Endothelial cell of umbilical vein (primary cell): ENCODE results near the gene KANSL1. TPM values are rescaled to one million over a fixed set of nuclear protein-coding genes. Genes with fewer than 3 reads are reported as not detected.

ENCODE experiments used
- BruUV-seq: library from RNA; stranded (reverse); fragments of 400-500 nt; replicated peaks from 2 replicates; lab custom pipeline; 2021; lab: Mats Ljungman, UMichigan
- CTCF ChIA-PET: fragments of 300-600, 350-600 bp; sonication (Branson Sonifier 250); formaldehyde crosslinking; loops from one replicate; lab custom pipeline; 2021; ENCODE audit warnings: antibody characterized with exemption, inconsistent platforms; lab: Charles Lee
- POLR2A ChIA-PET: fragments of 300-600, 350-600 bp; sonication (Branson Sonifier 250); formaldehyde crosslinking; loops from one replicate; lab custom pipeline; 2021; ENCODE audit warnings: antibody characterized with exemption, inconsistent platforms; lab: Charles Lee
- DNase-seq: peaks from one replicate; pipeline ENCODE4 v3.0.0-alpha.2; 2011; ENCODE audit warnings: low read depth, low spot score
- FAIRE-seq: peaks from 2 replicates; lab custom pipeline; 2011; peaks lifted over from hg19 to GRCh38; lab: Jason Lieb, UNC
- H2AFZ ChIP-seq: 2 replicates; pipeline ENCODE4 v1.6.0; 2012; ENCODE audit warnings: low read depth, low read length, control low read depth, inconsistent platforms
- H3K27ac ChIP-seq: 2 replicates; pipeline ENCODE4 v1.5.1; 2011; ENCODE audit warnings: low read depth, mild to moderate bottlenecking, control low read depth, low read length, moderate library complexity; ENCODE audit not compliant: insufficient read depth
- H3K27me3 ChIP-seq, 2 experiments: 2 replicates each; pipeline versions ENCODE4 v1.6.0 to v1.6.1; 2011; ENCODE audit warnings: low read length in 2 of 2, mixed read lengths in 1 of 2; ENCODE audit not compliant: control insufficient read depth in 2 of 2, insufficient read depth in 2 of 2
- H3K36me3 ChIP-seq, 2 experiments: 2 replicates in 1 of 2; 3 replicates in 1 of 2; pipeline ENCODE4 v1.5.1; 2011; ENCODE audit warnings: low read length in 2 of 2, mild to moderate bottlenecking in 1 of 2, moderate library complexity in 1 of 2; ENCODE audit not compliant: control insufficient read depth in 2 of 2, insufficient read depth in 2 of 2; ENCODE audit errors: extremely low read depth in 1 of 2
- H3K4me1 ChIP-seq: 3 replicates; pipeline ENCODE4 v1.5.1; 2011; ENCODE audit warnings: mild to moderate bottlenecking, low read length; ENCODE audit not compliant: control insufficient read depth, insufficient read depth; ENCODE audit errors: extremely low read depth
- H3K4me2 ChIP-seq: 2 replicates; pipeline ENCODE4 v1.6.1; 2011; ENCODE audit warnings: low read length, control low read depth, mixed read lengths; ENCODE audit not compliant: insufficient read depth
- H3K4me3 ChIP-seq, 3 experiments: fragments of 200-600 bp in 1 of 3; sonication (generic), shearing (Covaris generic) in 1 of 3; replicated peaks in 1 of 3; 2 replicates each; pipeline ENCODE4 v1.5.1; 2011 to 2016; ENCODE audit warnings: control low read depth in 3 of 3, low read length in 3 of 3, mild to moderate bottlenecking in 2 of 3, inconsistent platforms in 1 of 3, low read depth in 1 of 3, moderate library complexity in 1 of 3; ENCODE audit not compliant: insufficient read depth in 1 of 3
- H3K79me2 ChIP-seq: 2 replicates; pipeline ENCODE4 v1.6.0; 2012; ENCODE audit warnings: low read length, inconsistent platforms; ENCODE audit not compliant: control insufficient read depth, insufficient read depth
- H3K9ac ChIP-seq: replicated peaks from 2 replicates; pipeline ENCODE3; 2011; ENCODE audit warnings: low read length, control low read depth; ENCODE audit not compliant: insufficient read depth; ENCODE audit errors: extremely low read depth
- H3K9me1 ChIP-seq: replicated peaks from 3 replicates; pipeline ENCODE4 v1.6.0; 2011; ENCODE audit warnings: mild to moderate bottlenecking, low read length; ENCODE audit not compliant: control insufficient read depth, insufficient read depth; ENCODE audit errors: extremely low read depth
- H3K9me3 ChIP-seq: replicated peaks from 2 replicates; pipeline ENCODE4 v1.5.1; 2012; ENCODE audit warnings: low read length, inconsistent platforms; ENCODE audit not compliant: control insufficient read depth, insufficient read depth
- H4K20me1 ChIP-seq: replicated peaks from 2 replicates; pipeline ENCODE3; 2011; ENCODE audit warnings: mild to moderate bottlenecking, low read length; ENCODE audit not compliant: control insufficient read depth, insufficient read depth; ENCODE audit errors: extremely low read depth
- CTCF ChIP-seq, 2 donors: IDR thresholded peaks; 1 replicate in 1 of 2; 2 replicates in 1 of 2; pipeline ENCODE4 v1.5.1; 2011; ENCODE audit warnings: low read length in 2 of 2, mild to moderate bottlenecking in 2 of 2, moderate library complexity in 2 of 2, control low read depth in 1 of 2, inconsistent platforms in 1 of 2, low read depth in 1 of 2; ENCODE audit not compliant: insufficient read depth in 1 of 2; ENCODE audit errors: extremely low read depth in 1 of 2
- EZH2 ChIP-seq: IDR thresholded peaks from 2 replicates; pipeline ENCODE4 v1.6.1; 2012; ENCODE audit warnings: borderline replicate concordance, low read depth, mild to moderate bottlenecking, moderate library complexity, low read length, inconsistent platforms; ENCODE audit not compliant: severe bottlenecking
- FOS ChIP-seq: IDR thresholded peaks from 2 replicates; pipeline ENCODE4 v1.6.1; 2011; ENCODE audit warnings: mild to moderate bottlenecking, low read length, moderate library complexity, borderline replicate concordance; ENCODE audit not compliant: insufficient read depth
- GATA2 ChIP-seq: IDR thresholded peaks from 2 replicates; pipeline ENCODE4 v1.7.0; 2011; ENCODE audit warnings: low read depth, mild to moderate bottlenecking, moderate library complexity, mixed read lengths, low read length; ENCODE audit not compliant: insufficient read length, insufficient read depth
- JUN ChIP-seq: IDR thresholded peaks from 2 replicates; pipeline ENCODE4 v1.6.1; 2011; ENCODE audit warnings: borderline replicate concordance, low read depth; ENCODE audit not compliant: insufficient read length, insufficient read depth
- MAX ChIP-seq: IDR thresholded peaks from 2 replicates; pipeline ENCODE4 v1.6.1; 2011; ENCODE audit not compliant: insufficient read depth, insufficient read length
- MYC ChIP-seq: IDR thresholded peaks from one replicate; pipeline ENCODE4 v1.6.1; 2011; ENCODE audit warnings: mild to moderate bottlenecking, low read depth, low read length
- POLR2A ChIP-seq: IDR thresholded peaks from 2 replicates; pipeline ENCODE4 v1.6.1; 2012; ENCODE audit warnings: low read depth, mild to moderate bottlenecking, control low read depth, low read length
- POLR2AphosphoS5 ChIP-seq: IDR thresholded peaks from 2 replicates; pipeline ENCODE4 v1.6.1; 2012; ENCODE audit warnings: low read depth, mild to moderate bottlenecking, control low read depth, low read length, moderate library complexity; ENCODE audit not compliant: insufficient read depth
- dilution Hi-C: fragments of 300-500 bp; cut with MboI; formaldehyde crosslinking; loops from one replicate; pipeline ENCODE4 v1.15.0; 2019; ENCODE audit warnings: low sequenced_read_pairs; ENCODE audit not compliant: extremely low pct_ligation_motif_present
- intact Hi-C: fragments of 100-400 bp; cut with micrococcal nuclease; formaldehyde crosslinking; loops from one replicate; pipeline ENCODE4 v1.10.0; 2022
- polyA plus RNA-seq, 4 experiments: library from polyadenylated mRNA; depleted of rRNA in 3 of 4; stranded (reverse) in 3 of 4; unstranded in 1 of 4; fragments of >200 nt; gene quantifications; 2 replicates each; pipeline versions ENCODE4 v1.2.1 to v1.2.3, GENCODE V29; 2011 to 2012; ENCODE audit warnings: missing spikeins in 1 of 4
- total RNA-seq: library from RNA; stranded (reverse); gene quantifications from 2 replicates; pipeline ENCODE4 v1.2.3, GENCODE V29; 2021

Gene KANSL1
- total and polyA plus RNA-seq, 2 donors (not counting 3 experiments of a cell fraction or from before 2014, with no cell fraction given): 29.1 to 74.0 TPM

GRCh38 chr17:45983614-45984310, 209.5 kb downstream of the KANSL1 start:
- ChIA-PET POLR2A (no interaction called here), CTCF (interaction anchor here (1.1 kb wide), 1 partner anchor 34 kb away, joined by 4 read pairs; no protein-coding TSS in a partner anchor)
- H3K4me1 ChIP-seq: no peaks in the 10 kb centered on the region
- no peaks in the 10 kb centered on the region for H3K9me1 ChIP-seq
- intact Hi-C loops: no loop called here
- no peaks in the 10 kb centered on the region for H3K9me3 ChIP-seq
- TF ChIP-seq JUN (no peak), MYC (no peak), FOS (no peak), POLR2AphosphoS5 (no peak), CTCF (IDR thresholded peaks at IDR 0.05; ENCODE audit: extremely low read depth in 1 of 2, insufficient read depth in 1 of 2, low read depth in 1 of 2, low read length in 2 of 2) (no peak), MAX (no peak), EZH2 (no peak), POLR2A (no peak), GATA2 (no peak)
- no peak overlapping the region for H3K4me2 ChIP-seq
- no peak overlapping the region for H3K27ac ChIP-seq
- no TSS peak for BruUV-seq
- FAIRE-seq: no peak
- no peak for DNase-seq
- peaks cover 0 to 2% of the 10 kb centered on the region in 2 experiments for H3K27me3 ChIP-seq
- dilution Hi-C loops: no loop called here
- H2AFZ ChIP-seq: no peak overlapping the region
- H3K79me2 ChIP-seq: no peaks in the 10 kb centered on the region
- H3K36me3 ChIP-seq: no peaks in the 10 kb centered on the region
- H3K4me3 ChIP-seq: no peak overlapping the region
- no peak overlapping the region for H3K9ac ChIP-seq
- no peaks in the 10 kb centered on the region for H4K20me1 ChIP-seq
